ENCODE measurements around the gene PPP1R12C.

The PPP1R12C gene

GRCh38 chr19:55091955-55092354 lies 25.5 kb downstream of the PPP1R12C start:
- Histone ChIP-seq H3K9ac (ENCODE audit: low read length) (no peak overlapping the region), H3K4me3 (ENCODE audit: low read depth in 1 of 2, low read length in 2 of 2) (no peak overlapping the region), H3K9me3 (ENCODE audit: low read length) (no peaks in the 10 kb centered on the region), H3K36me3 (ENCODE audit: insufficient read depth, low read length) (peaks cover 53% of the 10 kb centered on the region), H3K4me1 (ENCODE audit: insufficient read depth, low read length) (peaks cover 19% of the 10 kb centered on the region), H3K27me3 (ENCODE audit: control insufficient read depth in 1 of 2, insufficient read depth in 2 of 2, low read length in 2 of 2) (peaks cover 0 to 5% of the 10 kb centered on the region in 2 donors), H3K27ac (ENCODE audit: low read depth, low read length) (no peak overlapping the region)

GRCh38 chr19:55091126-55091910 lies 26.1 kb downstream of the PPP1R12C start:
- H3K4me1 ChIP-seq (ENCODE audit: insufficient read depth, low read length) = peaks cover 23% of the 10 kb centered on the region
- H3K4me3 ChIP-seq (ENCODE audit: low read depth in 1 of 2, low read length in 2 of 2) = no peak overlapping the region
- peaks cover 53% of the 10 kb centered on the region for H3K36me3 ChIP-seq (ENCODE audit: insufficient read depth, low read length)

GRCh38 chr19:55090564-55090963 lies 26.9 kb downstream of the PPP1R12C start:
- Histone ChIP-seq H3K27ac (ENCODE audit: low read depth, low read length) (no peak overlapping the region), H3K36me3 (ENCODE audit: insufficient read depth, low read length) (peaks cover 48% of the 10 kb centered on the region), H3K4me3 (ENCODE audit: low read depth in 1 of 2, low read length in 2 of 2) (no peak overlapping the region), H3K9me3 (ENCODE audit: low read length) (no peaks in the 10 kb centered on the region), H3K27me3 (ENCODE audit: control insufficient read depth in 1 of 2, insufficient read depth in 2 of 2, low read length in 2 of 2) (peaks cover 8 to 19% of the 10 kb centered on the region in 2 donors), H3K9ac (ENCODE audit: low read length) (no peak overlapping the region), H3K4me1 (ENCODE audit: insufficient read depth, low read length) (peaks cover 28% of the 10 kb centered on the region)

More at GRCh38 chr19:55091126-55091910, 26.1 kb downstream of the PPP1R12C start:
- Histone ChIP-seq H3K27me3 (ENCODE audit: control insufficient read depth in 1 of 2, insufficient read depth in 2 of 2, low read length in 2 of 2) (peaks cover under 1 to 11% of the 10 kb centered on the region in 2 donors), H3K27ac (ENCODE audit: low read depth, low read length) (no peak overlapping the region), H3K9me3 (ENCODE audit: low read length) (no peaks in the 10 kb centered on the region), H3K9ac (ENCODE audit: low read length) (no peak overlapping the region)

GRCh38 chr19:55089342-55089944 lies 28.0 kb downstream of the PPP1R12C start:
- H3K36me3 ChIP-seq (ENCODE audit: insufficient read depth, low read length) = peaks cover 37% of the 10 kb centered on the region

GRCh38 chr19:55088543-55089341 lies 28.7 kb downstream of the PPP1R12C start:
- Histone ChIP-seq H3K4me3 (ENCODE audit: low read depth in 1 of 2, low read length in 2 of 2) (no peak overlapping the region), H3K9ac (ENCODE audit: low read length) (no peak overlapping the region)

More at GRCh38 chr19:55089342-55089944, 28.0 kb downstream of the PPP1R12C start:
- no peak overlapping the region for H3K27ac ChIP-seq (ENCODE audit: low read depth, low read length)
- H3K9ac ChIP-seq (ENCODE audit: low read length) = no peak overlapping the region
- H3K9me3 ChIP-seq (ENCODE audit: low read length) = no peaks in the 10 kb centered on the region
- H3K4me3 ChIP-seq (ENCODE audit: low read depth in 1 of 2, low read length in 2 of 2) = no peak overlapping the region
- H3K27me3 ChIP-seq (ENCODE audit: control insufficient read depth in 1 of 2, insufficient read depth in 2 of 2, low read length in 2 of 2) = peaks cover 18 to 30% of the 10 kb centered on the region in 2 donors
- H3K4me1 ChIP-seq (ENCODE audit: insufficient read depth, low read length) = peaks cover 28% of the 10 kb centered on the region

GRCh38 chr19:55088021-55088451 lies 29.4 kb downstream of the PPP1R12C start:
- H3K27ac ChIP-seq (ENCODE audit: low read depth, low read length) = no peak overlapping the region
- H3K9ac ChIP-seq (ENCODE audit: low read length) = no peak overlapping the region
- H3K4me1 ChIP-seq (ENCODE audit: insufficient read depth, low read length) = peaks cover 28% of the 10 kb centered on the region
- H3K9me3 ChIP-seq (ENCODE audit: low read length) = no peaks in the 10 kb centered on the region
- peaks cover 32% of the 10 kb centered on the region for H3K36me3 ChIP-seq (ENCODE audit: insufficient read depth, low read length)
- no peak overlapping the region for H3K4me3 ChIP-seq (ENCODE audit: low read depth in 1 of 2, low read length in 2 of 2)
- H3K27me3 ChIP-seq (ENCODE audit: control insufficient read depth in 1 of 2, insufficient read depth in 2 of 2, low read length in 2 of 2) = peaks cover 30 to 44% of the 10 kb centered on the region in 2 donors

More at GRCh38 chr19:55088543-55089341, 28.7 kb downstream of the PPP1R12C start:
- Histone ChIP-seq H3K36me3 (ENCODE audit: insufficient read depth, low read length) (peaks cover 33% of the 10 kb centered on the region), H3K9me3 (ENCODE audit: low read length) (no peaks in the 10 kb centered on the region), H3K27ac (ENCODE audit: low read depth, low read length) (no peak overlapping the region), H3K4me1 (ENCODE audit: insufficient read depth, low read length) (peaks cover 28% of the 10 kb centered on the region), H3K27me3 (ENCODE audit: control insufficient read depth in 1 of 2, insufficient read depth in 2 of 2, low read length in 2 of 2) (peaks cover 25 to 37% of the 10 kb centered on the region in 2 donors)

GRCh38 chr19:55087542-55087901 lies 29.9 kb downstream of the PPP1R12C start:
- Histone ChIP-seq H3K27ac (ENCODE audit: low read depth, low read length) (no peak overlapping the region), H3K27me3 (ENCODE audit: control insufficient read depth in 1 of 2, insufficient read depth in 2 of 2, low read length in 2 of 2) (peaks cover 35 to 49% of the 10 kb centered on the region in 2 donors), H3K4me1 (ENCODE audit: insufficient read depth, low read length) (peaks cover 28% of the 10 kb centered on the region), H3K4me3 (ENCODE audit: low read depth in 1 of 2, low read length in 2 of 2) (peak overlapping the region; percentile 51 to 68), H3K9ac (ENCODE audit: low read length) (no peak overlapping the region), H3K36me3 (ENCODE audit: insufficient read depth, low read length) (peaks cover 28% of the 10 kb centered on the region), H3K9me3 (ENCODE audit: low read length) (no peaks in the 10 kb centered on the region)

GRCh38 chr19:55086730-55087541 lies 30.5 kb downstream of the PPP1R12C start:
- H3K27ac ChIP-seq (ENCODE audit: low read depth, low read length) = no peak overlapping the region
- H3K4me3 ChIP-seq (ENCODE audit: low read depth in 1 of 2, low read length in 2 of 2) = peak overlapping the region; percentile 51 to 68
- peaks cover 41 to 55% of the 10 kb centered on the region in 2 donors for H3K27me3 ChIP-seq (ENCODE audit: control insufficient read depth in 1 of 2, insufficient read depth in 2 of 2, low read length in 2 of 2)
- peaks cover 22% of the 10 kb centered on the region for H3K36me3 ChIP-seq (ENCODE audit: insufficient read depth, low read length)
- no peak overlapping the region for H3K9ac ChIP-seq (ENCODE audit: low read length)
- no peaks in the 10 kb centered on the region for H3K9me3 ChIP-seq (ENCODE audit: low read length)
- H3K4me1 ChIP-seq (ENCODE audit: insufficient read depth, low read length) = peaks cover 28% of the 10 kb centered on the region

GRCh38 chr19:55085923-55086715 lies 31.3 kb downstream of the PPP1R12C start:
- peaks cover 14% of the 10 kb centered on the region for H3K36me3 ChIP-seq (ENCODE audit: insufficient read depth, low read length)
- H3K9me3 ChIP-seq (ENCODE audit: low read length) = no peaks in the 10 kb centered on the region
- H3K9ac ChIP-seq (ENCODE audit: low read length) = no peak overlapping the region
- H3K27ac ChIP-seq (ENCODE audit: low read depth, low read length) = no peak overlapping the region
- H3K4me3 ChIP-seq (ENCODE audit: low read depth in 1 of 2, low read length in 2 of 2) = peak overlapping the region in 1 of 2 donors; percentile 68
- H3K27me3 ChIP-seq (ENCODE audit: control insufficient read depth in 1 of 2, insufficient read depth in 2 of 2, low read length in 2 of 2) = peaks cover 44 to 63% of the 10 kb centered on the region in 2 donors
- peaks cover 28% of the 10 kb centered on the region for H3K4me1 ChIP-seq (ENCODE audit: insufficient read depth, low read length)

- peaks cover 60 to 80% of the 10 kb centered on the region in 2 donors for H3K27me3 ChIP-seq (ENCODE audit: control insufficient read depth in 1 of 2, insufficient read depth in 2 of 2, low read length in 2 of 2)
- H3K4me1 ChIP-seq (ENCODE audit: insufficient read depth, low read length) = peaks cover 32% of the 10 kb centered on the region
- H3K27ac ChIP-seq (ENCODE audit: low read depth, low read length) = no peak overlapping the region
- no peak overlapping the region for H3K4me3 ChIP-seq (ENCODE audit: low read depth in 1 of 2, low read length in 2 of 2)
- H3K9me3 ChIP-seq (ENCODE audit: low read length) = no peaks in the 10 kb centered on the region
- no peak overlapping the region for H3K9ac ChIP-seq (ENCODE audit: low read length)
- no peaks in the 10 kb centered on the region for H3K36me3 ChIP-seq (ENCODE audit: insufficient read depth, low read length)
Measured at GRCh38 chr19:55084416-55084815, 33.0 kb downstream of the PPP1R12C start.

Measured in muscle layer of colon (tissue), 2 donors.